Vagina (tissue), 2 donors: ENCODE data around the gene LTBP2. TPM values are rescaled to one million over a fixed set of nuclear protein-coding genes. Genes with fewer than 3 reads are reported as not detected.

ENCODE experiments used
- DNase-seq, 2 donors: peaks; one replicate each; pipeline ENCODE4 v3.0.0-alpha.2; 2017; ENCODE audit errors: extremely low spot score in 2 of 2
- H3K27ac ChIP-seq: fragments of 200-600 bp; sonication (generic); one replicate; pipeline ENCODE4 v1.5.1; 2019
- H3K27me3 ChIP-seq: fragments of 200-600 bp; sonication (generic); one replicate; pipeline ENCODE4 v1.5.1; 2019
- H3K36me3 ChIP-seq, 2 donors: fragments of 200-600 bp; sonication (generic); one replicate each; pipeline ENCODE4 v1.5.1; 2017 to 2019
- H3K4me1 ChIP-seq: fragments of 200-600 bp; sonication (generic); one replicate; pipeline ENCODE4 v1.5.1; 2019
- H3K4me3 ChIP-seq, 2 donors: fragments of 200-600 bp; sonication (generic); 1 replicate in 1 of 2; 2 replicates in 1 of 2; pipeline ENCODE4 v1.5.1; 2016 to 2019
- H3K9me3 ChIP-seq: fragments of 200-600 bp; sonication (generic); one replicate; pipeline ENCODE4 v1.5.1; 2019
- POLR2A ChIP-seq, 2 donors: fragments of 450-650 bp; IDR thresholded peaks; one replicate each; pipeline ENCODE4 v1.6.1; 2017; ENCODE audit warnings: antibody characterized with exemption in 2 of 2, mild to moderate bottlenecking in 2 of 2, moderate library complexity in 2 of 2
- POLR2AphosphoS5 ChIP-seq, 2 donors: sonication (generic); formaldehyde crosslinking; IDR thresholded peaks; one replicate each; pipeline ENCODE4 v1.9.0; 2017; ENCODE audit warnings: antibody characterized with exemption in 2 of 2, mild to moderate bottlenecking in 2 of 2, low read depth in 1 of 2; ENCODE audit not compliant: insufficient read depth in 1 of 2
- intact Hi-C: fragments of 100-400 bp; cut with DNase I; formaldehyde crosslinking; loops from one replicate; pipeline ENCODE4 v1.15.1; 2023
- total RNA-seq: library from RNA; depleted of rRNA; stranded (reverse); fragments of >200 nt; gene quantifications from one replicate; pipeline ENCODE4 v1.2.3, GENCODE V29; 2016
- TF ChIP-seq, protein P1 (sequence below), 3 experiments: fragments of 450-650 bp in 2 of 3; fragments of 200-600 bp in 1 of 3; sonication (generic) in 1 of 3; IDR thresholded peaks; one replicate each; pipeline ENCODE4 v1.5.1; 2017 to 2019; ENCODE audit warnings: antibody characterized with exemption in 3 of 3, mild to moderate bottlenecking in 2 of 3, moderate library complexity in 2 of 3

The LTBP2 gene
- total RNA-seq, 1 donor from 2014 or later = 52.5 TPM

GRCh38 chr14:74495356-74495755, 116.7 kb downstream of the LTBP2 start:
- H3K27ac ChIP-seq = peak overlapping the region; percentile 98
- H3K9me3 ChIP-seq = no peaks in the 10 kb centered on the region
- no peaks in the 10 kb centered on the region for H3K36me3 ChIP-seq
- peaks cover 35% of the 10 kb centered on the region for H3K4me1 ChIP-seq
- no peak for DNase-seq
- intact Hi-C loops = no loop called here
- TF ChIP-seq, protein P1, sequence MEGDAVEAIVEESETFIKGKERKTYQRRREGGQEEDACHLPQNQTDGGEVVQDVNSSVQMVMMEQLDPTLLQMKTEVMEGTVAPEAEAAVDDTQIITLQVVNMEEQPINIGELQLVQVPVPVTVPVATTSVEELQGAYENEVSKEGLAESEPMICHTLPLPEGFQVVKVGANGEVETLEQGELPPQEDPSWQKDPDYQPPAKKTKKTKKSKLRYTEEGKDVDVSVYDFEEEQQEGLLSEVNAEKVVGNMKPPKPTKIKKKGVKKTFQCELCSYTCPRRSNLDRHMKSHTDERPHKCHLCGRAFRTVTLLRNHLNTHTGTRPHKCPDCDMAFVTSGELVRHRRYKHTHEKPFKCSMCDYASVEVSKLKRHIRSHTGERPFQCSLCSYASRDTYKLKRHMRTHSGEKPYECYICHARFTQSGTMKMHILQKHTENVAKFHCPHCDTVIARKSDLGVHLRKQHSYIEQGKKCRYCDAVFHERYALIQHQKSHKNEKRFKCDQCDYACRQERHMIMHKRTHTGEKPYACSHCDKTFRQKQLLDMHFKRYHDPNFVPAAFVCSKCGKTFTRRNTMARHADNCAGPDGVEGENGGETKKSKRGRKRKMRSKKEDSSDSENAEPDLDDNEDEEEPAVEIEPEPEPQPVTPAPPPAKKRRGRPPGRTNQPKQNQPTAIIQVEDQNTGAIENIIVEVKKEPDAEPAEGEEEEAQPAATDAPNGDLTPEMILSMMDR (IDR thresholded peaks at IDR 0.05) = no peak
- no peak for TF ChIP-seq POLR2A (IDR thresholded peaks at IDR 0.05)
- no peak for TF ChIP-seq POLR2AphosphoS5 (IDR thresholded peaks at IDR 0.05; ENCODE audit: insufficient read depth in 1 of 2, low read depth in 1 of 2)
- no peaks in the 10 kb centered on the region for H3K27me3 ChIP-seq
- no peak overlapping the region for H3K4me3 ChIP-seq

DNA sequence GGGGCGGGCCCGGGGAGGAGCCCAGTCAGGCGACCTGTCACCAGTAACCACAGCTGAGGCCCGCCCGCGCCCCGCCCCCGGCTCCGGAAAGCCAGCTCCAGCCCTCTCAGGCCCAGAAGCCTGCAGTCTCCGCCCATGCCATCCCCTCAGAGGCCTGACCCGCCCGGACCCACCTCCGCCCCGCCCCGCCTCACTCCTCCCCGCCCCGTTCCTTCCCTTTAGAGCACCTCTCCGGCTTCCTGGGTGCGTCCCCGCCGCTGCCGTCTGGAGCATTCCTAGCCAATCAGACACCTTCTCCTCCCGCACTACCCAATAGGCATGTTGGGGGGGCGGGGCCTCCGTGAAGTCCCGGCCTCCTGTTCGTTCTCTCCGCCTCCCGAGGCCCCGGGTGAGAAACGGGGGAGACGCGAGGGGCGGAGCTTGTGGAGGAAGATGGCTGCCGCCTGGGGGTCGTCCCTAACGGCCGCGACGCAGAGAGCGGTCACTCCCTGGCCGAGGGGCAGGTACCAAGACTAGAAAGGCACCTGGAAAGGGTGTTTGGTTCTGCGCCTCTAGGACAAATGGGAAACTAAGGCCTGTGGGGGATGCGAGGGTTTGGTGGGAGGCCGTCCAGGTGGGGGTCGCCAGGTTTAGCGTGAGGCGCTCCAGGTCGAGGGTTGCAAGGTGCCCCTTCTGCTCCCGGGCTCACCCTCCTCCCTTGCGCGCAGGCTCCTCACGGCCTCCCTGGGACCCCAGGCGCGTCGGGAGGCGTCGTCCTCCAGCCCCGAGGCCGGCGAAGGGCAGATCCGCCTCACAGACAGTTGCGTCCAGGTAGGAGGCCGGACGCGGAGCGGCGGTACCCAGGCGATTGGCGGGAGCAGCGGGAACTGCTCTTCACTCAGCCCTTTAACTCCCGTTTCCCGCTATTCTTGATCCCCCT, 118.4 kb downstream of the LTBP2 start, which contains the start of gene ISCA2:
TSS of gene ISCA2 (plus strand) at position 423 of the 919 bp plus-strand sequence. CDS start at position 433, 10 bp downstream.
- no peaks in the 10 kb centered on the region for H3K9me3 ChIP-seq
- H3K4me3 ChIP-seq = peak within 1 kb of the TSS; percentile 92 to 97
- TF ChIP-seq POLR2A (IDR thresholded peaks at IDR 0.05) (peak in 1 of 2 donors; percentile 67), POLR2AphosphoS5 (IDR thresholded peaks at IDR 0.05; ENCODE audit: insufficient read depth in 1 of 2, low read depth in 1 of 2) (peak; percentile 83 to 84)
- TF ChIP-seq, protein P1 (IDR thresholded peaks at IDR 0.05) = no peak
- DNase-seq = peak; percentile 99 to 100
- H3K27ac ChIP-seq = peak within 1 kb of the TSS; percentile 98
- H3K4me1 ChIP-seq = peaks cover 46% of the 10 kb centered on the region
- H3K27me3 ChIP-seq = no peaks in the 10 kb centered on the region
- intact Hi-C loops = no loop called here
- no peaks in the 10 kb centered on the region for H3K36me3 ChIP-seq

GRCh38 chr14:74492776-74493342, 119.2 kb downstream of the LTBP2 start, which contains the start of gene NPC2:
Gene NPC2, minus strand, starts transcription at chr14:74493305. Its CDS starts 31 bp downstream, at chr14:74493274.
- intact Hi-C loops = no loop called here

GRCh38 chr14:74491956-74492775, 119.9 kb downstream of the LTBP2 start:
- intact Hi-C loops = no loop called here
- H3K27me3 ChIP-seq = no peaks in the 10 kb centered on the region
- H3K36me3 ChIP-seq = no peaks in the 10 kb centered on the region
- peaks cover 46% of the 10 kb centered on the region for H3K4me1 ChIP-seq
- H3K27ac ChIP-seq = peak overlapping the region; percentile 98
- H3K9me3 ChIP-seq = no peaks in the 10 kb centered on the region
- TF ChIP-seq POLR2AphosphoS5 (IDR thresholded peaks at IDR 0.05; ENCODE audit: insufficient read depth in 1 of 2, low read depth in 1 of 2) = no peak
- TF ChIP-seq, protein P1 (IDR thresholded peaks at IDR 0.05) = no peak
- no peak for TF ChIP-seq POLR2A (IDR thresholded peaks at IDR 0.05)
- DNase-seq = no peak
- peak overlapping the region; percentile 66 to 97 for H3K4me3 ChIP-seq

More at GRCh38 chr14:74492776-74493342, 119.2 kb downstream of the LTBP2 start, which contains the start of gene NPC2:
- DNase-seq = no peak
- Histone ChIP-seq H3K36me3 (no peaks in the 10 kb centered on the region), H3K27ac (peak within 1 kb of the TSS; percentile 98), H3K27me3 (no peaks in the 10 kb centered on the region), H3K4me3 (peak within 1 kb of the TSS; percentile 92 to 97), H3K4me1 (peaks cover 46% of the 10 kb centered on the region), H3K9me3 (no peaks in the 10 kb centered on the region)
- peak in 1 of 2 donors; percentile 84 for TF ChIP-seq POLR2A (IDR thresholded peaks at IDR 0.05)
- TF ChIP-seq, protein P1 (IDR thresholded peaks at IDR 0.05) = no peak
- peak in 1 of 2 donors; percentile 93 for TF ChIP-seq POLR2AphosphoS5 (IDR thresholded peaks at IDR 0.05; ENCODE audit: insufficient read depth in 1 of 2, low read depth in 1 of 2)
